TTC549 (cell line): ENCODE measurements around the gene DOCK8.

Experiments
- FAIRE-seq: peaks from 2 replicates; lab custom pipeline; 2012; peaks lifted over from hg19 to GRCh38; lab: Jason Lieb, UNC

The DOCK8 gene

DNA sequence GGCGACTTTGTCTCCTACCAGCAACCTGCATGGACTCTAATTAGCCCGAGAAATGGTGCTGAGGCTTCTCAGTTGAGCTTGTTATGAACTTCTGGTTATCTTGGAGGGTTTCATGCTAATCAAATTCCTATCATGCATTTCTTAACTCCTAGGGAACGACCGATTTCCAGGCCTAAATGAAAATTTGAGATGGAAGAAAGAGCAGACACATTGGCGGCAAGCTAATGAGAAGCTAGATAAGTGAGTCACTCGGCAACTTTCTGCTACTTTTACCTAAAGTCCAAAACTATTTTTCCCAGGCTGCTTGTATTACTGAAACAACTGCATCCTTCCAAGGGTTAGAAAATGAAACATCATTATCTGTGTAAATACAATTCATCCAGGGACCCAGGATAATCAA lies 207.2 kb downstream of the DOCK8 start:
- FAIRE-seq, result no peak

DNA sequence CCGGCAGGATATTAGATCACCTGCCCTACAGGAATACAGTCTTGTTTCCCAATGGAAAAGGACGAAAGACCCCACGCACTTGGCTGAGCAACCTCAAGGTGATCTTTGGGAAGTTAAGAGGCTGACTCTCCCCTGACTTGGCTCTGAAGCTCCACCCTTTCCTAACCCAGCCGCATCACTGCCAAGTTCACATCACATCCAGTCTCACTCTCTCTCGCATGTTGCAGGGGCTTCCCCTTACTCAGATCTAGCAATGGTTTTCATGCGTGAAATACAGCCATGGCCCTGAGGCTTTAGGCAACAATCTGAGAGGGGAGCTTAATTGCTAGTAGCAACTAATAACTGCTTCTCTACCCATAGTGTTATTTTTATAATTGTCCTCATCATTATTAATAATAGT lies 211.6 kb downstream of the DOCK8 start:
- FAIRE-seq, result no peak

DNA sequence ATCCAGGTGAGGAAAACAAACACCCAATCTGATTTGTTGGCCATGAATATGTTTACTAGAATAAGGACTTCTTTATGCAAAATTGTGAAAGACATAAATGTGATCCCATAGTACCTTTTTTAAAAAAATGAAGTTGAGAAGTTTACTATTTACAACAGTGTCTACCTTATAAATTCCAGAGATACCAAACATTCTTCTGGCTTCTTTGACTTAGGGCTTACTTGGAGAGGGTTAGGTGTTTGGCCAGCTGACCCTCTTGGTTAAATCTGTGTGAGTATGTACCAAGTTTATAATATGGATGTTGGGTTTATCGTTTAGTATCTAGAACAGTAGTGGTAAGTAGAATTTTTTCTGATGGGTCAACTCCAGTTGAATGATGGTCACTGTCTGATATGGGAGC lies 212.3 kb downstream of the DOCK8 start:
- FAIRE-seq, result no peak

DNA sequence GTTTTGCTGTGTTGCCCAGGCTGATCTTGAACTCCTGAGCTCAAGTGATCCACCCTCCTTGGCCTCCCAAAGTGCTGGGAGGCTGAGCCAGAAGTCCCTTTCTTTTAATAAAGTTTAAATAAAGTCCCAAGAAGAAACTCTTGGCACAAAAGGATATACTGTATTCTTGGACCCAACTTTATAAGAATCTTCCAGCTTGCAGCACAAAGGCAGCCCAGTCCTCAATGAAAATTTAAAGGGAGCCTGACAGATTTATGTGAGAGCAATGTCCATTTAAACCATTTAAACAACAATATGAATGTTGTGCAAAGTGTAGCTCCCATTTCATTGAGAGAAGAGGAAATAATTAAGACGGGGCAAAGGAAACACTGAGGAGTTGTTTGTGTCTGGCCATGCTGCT lies 217.0 kb downstream of the DOCK8 start:
- no peak for FAIRE-seq

DNA sequence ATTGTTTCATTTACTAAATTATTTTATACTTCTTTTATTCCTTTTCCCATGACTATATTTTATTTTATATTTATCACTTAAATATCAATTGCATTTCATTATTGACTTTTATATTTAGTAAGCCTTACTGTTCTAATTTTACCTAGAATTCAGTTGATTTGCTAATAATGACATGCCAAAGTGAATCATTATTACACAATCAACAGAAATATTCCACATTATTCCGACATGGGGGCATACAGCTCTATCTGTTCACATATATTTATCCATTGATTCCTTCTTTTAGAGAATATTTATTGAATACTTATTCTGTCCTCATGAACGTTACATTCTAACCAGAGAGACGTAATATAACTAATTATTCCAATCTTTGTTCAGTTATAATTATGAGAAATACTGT lies 221.8 kb downstream of the DOCK8 start:
- no peak for FAIRE-seq

DNA sequence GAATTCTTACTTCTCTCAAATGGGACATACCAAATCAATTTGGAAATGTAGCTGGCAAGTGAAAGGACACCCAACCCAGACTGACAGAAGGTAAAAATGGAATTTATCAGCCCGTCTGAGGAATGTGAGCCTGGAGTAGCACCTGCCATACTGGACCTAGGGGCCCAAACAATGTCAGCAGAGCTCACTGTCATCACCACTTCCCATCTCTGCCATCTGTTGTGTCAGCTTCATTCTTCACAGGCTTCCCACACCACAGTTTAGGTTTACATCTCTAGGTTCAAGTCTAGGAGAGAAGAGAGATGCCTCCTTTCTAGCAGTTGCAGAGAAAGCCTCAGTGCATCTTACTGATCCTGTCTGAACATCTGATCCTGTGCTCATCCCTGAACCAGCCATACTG lies 222.4 kb downstream of the DOCK8 start:
- no peak for FAIRE-seq

DNA sequence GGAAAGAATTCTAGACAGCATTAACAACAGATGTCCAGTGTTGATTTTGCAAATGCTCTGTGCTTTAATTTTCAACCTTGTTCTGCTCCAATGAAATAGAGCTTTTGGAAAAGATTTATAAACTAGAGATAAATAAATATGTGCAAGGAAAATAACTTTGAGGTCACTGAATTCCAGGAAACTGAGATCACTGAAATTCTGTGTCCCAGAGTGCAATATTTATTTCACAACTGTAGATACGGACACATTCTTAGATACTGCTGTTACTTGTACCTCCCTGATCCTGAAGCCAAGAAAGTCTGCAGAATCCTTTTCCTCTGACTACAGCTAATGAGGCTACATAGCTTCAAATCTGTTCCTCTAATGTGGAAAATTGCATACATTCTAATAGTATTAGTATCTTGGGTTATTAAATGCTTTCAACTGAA lies 222.9 kb downstream of the DOCK8 start:
- no peak for FAIRE-seq

DNA sequence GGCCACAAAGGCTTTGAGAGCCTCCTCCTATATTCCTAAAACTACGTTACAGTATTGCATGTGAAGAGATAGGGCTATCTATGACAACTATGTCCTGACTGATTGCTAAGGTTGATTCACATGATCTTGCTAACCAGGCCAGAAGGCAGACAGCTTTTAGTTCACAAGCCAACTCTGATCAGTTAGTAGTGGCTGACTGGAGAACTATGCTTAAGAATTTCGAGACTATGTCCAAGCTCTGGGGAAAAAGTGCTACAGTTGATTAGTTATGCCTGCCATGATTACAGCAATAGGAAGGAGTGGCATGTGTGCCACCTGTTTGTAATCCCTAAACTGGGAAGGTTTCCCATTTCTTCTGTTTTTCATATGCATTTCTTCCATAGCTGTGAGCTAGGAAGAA lies 223.4 kb downstream of the DOCK8 start:
- no peak for FAIRE-seq

DNA sequence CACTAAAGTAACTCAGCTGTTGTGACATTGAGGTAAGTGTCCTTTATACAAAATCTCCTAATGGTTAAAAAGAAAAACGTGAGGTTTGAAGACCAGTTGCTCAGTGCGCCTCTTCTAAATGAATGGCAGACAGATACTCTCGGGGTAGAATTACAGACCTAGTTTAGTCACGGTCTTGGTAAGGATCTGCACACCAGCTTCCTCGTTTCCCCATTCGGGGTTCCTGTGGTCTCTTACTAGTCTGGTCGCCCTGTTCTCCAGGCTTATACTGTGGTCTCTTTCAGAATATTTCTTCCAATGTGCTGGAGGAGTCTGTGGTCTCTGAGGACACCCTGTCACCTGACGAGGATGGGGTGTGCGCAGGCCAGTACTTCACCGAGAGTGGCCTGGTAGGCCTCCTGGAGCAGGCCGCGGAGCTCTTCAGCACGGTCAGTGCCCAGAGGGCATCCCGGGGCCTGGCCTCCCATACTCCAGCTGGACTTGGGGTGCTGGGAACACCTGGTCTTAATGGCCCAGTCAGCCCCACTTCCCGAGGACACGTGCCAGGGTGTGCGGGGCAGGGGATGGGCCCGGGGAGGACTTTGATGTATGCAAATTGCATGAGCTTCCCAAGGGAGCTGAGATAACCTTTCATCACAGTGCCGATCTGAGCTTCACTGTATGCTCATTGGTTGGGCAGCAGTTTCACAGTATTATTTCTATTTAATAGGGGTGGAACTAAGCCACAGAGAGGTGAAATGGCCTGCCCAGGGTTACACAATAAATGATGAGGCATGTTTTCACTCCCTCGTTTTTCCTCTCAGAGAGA lies 224.5 kb downstream of the DOCK8 start:
- no peak for FAIRE-seq

DNA sequence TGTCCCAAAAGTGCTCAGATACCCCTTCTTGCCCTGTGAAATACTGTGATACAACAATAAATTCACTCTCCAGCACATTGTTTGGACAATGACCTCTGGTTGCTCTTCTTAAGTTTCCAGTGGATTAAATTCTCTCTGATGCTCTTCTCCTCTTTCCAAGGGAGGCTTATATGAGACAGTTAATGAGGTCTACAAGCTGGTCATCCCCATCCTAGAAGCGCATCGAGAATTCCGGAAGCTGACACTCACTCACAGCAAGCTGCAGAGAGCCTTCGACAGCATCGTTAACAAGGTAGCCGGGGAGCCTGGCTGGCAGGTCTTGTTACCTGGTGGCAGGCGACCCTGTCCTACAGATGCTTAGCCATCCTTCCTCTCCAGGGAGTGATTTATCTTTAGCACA lies 226.5 kb downstream of the DOCK8 start:
- no peak for FAIRE-seq

DNA sequence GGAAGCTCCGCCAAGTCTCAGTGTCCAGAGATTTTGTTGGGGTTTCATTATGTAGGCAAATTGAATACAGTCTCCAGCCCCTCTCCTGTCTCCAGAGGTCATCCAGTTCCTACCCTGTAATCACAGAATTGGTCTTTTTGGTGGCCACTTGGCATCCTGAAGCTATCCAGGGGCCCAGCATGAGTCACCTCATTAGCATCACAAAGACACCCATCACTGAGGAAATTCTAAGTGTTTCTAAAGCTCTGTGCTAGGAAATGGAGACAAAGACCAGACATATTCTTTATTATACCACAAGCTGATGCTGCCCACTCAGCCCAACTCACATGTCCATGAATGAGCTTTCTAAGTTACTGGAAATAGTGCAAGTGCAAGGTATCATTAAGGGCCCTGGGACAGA lies 229.9 kb downstream of the DOCK8 start:
- FAIRE-seq, result no peak

DNA sequence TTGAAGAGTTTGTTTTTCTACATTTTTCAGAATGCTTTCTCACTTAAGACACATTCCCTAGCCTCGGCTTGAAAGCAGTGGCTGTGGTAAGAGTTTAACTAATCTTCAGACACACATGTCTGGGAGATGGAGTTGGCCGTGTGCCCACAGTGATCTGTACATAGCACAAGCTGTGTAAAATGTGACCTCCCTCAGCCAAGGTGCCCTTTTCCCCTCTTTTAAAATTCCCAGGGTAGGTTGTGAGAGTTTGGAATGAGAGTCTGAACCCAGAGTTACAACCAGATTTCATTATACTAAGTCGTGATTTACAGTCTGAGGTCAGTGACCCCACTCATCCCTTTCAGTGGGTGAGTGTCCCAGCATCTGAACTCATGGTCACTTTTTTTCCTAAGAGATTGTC lies 230.4 kb downstream of the DOCK8 start:
- no peak for FAIRE-seq

DNA sequence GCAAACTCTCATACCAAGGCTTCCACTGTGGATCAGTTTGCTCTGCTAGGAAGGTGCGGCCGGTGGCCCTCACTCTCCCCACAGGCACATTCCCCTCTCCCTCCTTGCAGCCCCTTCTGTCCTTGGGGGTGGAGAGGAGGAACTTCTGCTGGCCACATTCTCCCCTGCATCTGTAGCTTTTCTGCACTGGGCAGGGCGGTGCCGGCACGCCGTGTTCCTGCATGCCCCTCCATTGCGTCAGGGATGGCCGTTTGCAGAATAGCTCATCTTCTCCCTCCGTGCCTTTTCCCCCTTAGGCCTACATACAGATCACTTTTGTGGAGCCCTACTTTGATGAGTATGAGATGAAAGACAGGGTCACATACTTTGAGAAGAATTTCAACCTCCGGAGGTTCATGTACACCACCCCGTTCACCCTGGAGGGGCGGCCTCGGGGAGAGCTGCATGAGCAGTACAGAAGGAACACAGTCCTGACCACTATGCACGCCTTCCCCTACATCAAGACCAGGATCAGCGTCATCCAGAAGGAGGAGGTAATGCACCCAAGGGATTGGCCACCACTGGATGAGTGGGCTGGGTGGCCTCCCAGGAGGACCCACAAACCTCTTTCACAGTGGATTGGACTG lies 231.5 kb downstream of the DOCK8 start:
- no peak for FAIRE-seq

DNA sequence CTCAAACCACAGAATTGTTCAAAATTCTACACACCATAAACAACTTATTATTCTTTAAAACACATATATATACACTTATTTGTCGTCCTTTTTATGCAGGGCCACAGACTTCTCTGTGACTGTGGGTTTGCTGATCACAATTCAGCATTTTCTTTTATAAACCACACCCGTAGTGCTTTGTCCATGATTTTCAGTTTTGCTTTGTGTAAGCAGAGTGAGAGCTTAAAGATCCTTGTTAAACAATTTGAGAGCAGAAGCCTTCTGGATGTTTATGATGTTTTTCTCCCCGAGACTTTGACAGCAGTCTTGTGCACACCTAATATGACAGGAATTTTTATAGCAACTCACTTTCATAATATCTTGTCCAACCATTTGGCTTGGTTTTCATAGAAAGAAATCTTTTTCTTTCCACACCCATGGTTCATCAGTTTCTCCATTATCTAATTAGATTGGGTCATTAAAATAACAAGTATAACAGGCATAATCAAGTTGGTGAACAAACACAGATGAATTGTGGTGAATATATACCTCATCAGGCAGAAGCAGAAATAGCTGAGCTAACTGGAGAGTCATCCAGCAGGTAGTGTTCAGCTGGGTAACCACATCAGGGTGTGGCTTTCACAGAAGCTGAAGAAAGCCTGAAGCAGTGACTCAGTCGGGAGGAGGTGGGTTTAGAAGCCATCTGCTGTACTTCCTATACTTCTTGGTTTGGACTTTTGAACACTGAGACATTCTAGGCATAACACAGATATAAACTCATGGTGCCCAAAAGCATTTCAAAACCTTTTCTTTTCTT lies 232.8 kb downstream of the DOCK8 start:
- no peak for FAIRE-seq

DNA sequence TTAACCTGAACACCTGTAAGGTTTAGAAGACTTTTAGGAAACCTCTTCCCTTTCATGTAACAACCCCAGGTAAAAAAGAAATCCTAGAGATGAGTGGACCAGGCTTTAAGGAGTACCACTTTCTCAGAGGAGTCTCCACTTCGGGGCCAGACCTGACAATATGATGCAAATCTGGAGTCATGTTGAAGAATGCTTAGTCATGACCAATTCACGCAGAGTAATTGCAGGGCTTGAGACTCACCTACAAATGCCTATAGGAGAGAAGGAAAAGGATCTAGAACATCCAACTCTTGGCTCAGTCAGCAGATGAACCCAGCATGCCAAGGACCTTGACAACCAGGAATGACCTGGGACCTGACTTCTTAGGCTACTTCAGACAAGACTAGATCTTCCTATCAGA lies 235.4 kb downstream of the DOCK8 start:
- no peak for FAIRE-seq

DNA sequence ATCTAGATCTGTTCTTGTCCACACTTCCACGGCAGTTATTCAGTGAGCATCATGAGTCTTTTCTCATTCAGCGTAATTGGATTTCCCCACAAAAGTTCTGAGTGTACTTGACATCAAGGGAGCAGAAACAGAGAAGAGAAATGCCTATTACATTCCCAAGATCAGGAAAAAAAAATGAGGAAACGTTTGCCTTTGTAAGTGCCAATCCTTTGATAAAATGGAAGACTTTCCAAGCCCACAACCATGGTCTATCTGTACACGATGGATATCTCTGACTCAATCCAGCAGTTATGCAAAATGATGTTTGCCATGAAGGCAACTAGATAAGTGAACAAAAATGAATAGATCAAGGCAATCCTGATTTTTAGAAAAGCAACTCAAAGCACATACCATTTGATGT lies 235.9 kb downstream of the DOCK8 start:
- no peak for FAIRE-seq

DNA sequence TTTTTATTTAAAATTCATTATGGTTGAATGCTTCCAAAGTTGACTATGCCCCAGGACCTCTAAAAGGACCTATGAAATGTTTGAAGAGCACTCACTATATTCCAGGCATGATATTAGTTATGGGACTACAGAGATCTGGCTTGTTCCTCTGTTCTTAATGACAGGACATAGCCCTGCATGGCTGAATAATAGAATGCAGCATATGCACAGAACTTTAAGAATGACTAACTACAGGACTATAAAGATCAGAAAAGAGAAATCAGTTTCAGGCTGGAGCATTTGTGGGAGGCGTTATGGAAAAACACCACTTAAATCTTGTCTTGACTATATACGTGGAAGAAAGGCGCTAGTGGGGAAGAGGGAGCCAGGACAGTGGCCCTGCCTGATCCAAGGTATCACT lies 239.2 kb downstream of the DOCK8 start:
- FAIRE-seq, result no peak

DNA sequence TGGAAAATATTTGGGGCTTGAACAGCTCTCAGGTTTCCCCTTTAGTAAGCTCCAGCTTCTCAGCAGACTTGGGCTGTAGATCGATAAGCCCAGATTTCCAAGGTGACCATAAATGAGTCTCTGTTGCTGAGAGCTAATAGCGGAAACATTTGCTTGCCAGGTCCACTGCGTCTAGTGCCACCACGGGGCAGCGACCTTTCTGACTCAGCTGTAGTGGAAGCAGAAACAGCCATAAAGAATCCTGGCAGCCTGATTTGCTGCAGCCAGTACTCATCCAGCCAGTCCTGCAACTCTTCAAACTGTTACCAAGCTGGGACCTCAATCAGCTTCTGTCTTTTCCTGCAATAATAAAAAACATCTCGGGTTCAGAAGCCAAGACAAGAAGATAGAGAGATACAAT lies 241.7 kb downstream of the DOCK8 start:
- no peak for FAIRE-seq

DNA sequence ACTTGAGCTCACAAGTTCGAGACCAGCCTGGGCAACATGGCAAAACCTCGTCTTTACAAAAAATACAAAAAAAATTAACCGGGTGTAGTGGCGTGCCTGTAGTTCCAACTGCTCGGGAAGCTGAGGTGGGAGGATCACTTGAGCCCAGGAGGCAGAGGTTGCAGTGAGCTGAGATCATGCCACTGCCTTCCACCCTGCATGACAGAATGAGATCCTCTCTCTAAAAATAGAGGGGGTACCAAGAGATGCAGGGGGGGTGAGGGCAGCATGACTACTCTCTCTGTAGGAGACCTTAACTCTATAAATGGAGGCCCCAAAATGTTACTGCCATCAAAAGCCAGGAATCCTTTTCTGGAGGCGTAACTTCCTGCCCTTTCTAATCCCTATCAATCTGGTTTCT lies 243.9 kb downstream of the DOCK8 start:
- no peak for FAIRE-seq

DNA sequence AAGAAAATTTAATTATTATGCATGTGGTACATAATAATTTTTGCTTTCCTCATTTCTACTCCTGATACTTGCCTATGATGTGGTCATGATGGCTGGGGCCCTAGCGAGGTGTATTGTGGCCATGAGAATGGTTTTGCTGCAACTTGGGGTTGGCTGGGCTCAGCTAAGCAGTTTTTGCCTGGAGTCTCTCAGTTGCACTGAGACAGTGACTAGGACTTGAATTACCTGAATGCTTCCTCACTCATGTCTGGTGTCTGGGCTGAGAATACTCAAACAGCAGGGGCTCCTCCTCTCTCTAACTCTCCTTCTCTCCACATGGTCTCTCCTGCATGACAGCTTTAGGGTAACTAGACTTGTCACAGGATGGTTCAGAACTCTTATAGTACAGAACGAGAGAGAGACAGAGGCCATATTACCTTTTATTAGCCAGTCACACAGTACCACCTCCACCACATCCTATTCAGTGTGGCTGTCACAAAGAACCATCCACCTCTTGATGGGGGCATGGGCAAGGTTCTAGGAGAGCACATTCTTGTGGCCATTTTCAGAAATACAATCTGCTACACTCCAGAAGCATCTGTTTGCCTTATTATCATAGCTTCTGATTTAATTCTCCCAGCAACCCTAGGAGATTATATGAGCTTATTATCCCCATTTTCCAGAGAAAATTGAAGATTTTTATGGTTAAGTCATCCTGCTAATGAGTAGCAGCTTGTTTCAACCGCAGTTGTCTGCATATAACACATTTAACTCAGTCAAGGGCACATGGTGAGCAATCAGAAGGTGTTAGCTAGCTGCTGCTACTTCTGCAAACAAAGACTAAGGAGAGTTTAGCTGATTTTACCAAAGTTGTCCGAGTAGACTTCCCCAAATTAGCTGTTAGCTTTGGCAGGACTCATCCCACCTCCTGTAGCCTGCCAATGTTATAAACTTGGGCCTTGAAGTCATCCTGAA lies 245.1 kb downstream of the DOCK8 start:
- FAIRE-seq, result no peak

DNA sequence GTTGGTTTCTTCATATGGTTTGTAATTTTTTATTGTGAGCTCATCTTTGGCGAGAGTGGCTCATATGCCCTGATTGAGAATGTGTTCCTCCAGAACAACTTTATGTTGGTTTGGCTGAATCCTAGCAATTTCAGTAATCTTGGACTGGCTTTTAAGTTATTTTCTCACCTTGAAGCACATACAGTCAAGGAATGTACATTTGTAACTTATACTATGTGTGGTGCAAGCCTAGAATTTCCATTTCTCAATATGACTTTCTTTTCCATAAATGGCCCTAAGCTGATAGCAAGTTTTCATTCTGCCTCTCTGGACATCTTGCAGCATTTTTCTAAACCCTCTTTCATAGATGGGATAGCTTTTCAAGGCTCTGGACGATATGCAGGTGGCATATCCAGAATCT lies 247.5 kb downstream of the DOCK8 start:
- no peak for FAIRE-seq

DNA sequence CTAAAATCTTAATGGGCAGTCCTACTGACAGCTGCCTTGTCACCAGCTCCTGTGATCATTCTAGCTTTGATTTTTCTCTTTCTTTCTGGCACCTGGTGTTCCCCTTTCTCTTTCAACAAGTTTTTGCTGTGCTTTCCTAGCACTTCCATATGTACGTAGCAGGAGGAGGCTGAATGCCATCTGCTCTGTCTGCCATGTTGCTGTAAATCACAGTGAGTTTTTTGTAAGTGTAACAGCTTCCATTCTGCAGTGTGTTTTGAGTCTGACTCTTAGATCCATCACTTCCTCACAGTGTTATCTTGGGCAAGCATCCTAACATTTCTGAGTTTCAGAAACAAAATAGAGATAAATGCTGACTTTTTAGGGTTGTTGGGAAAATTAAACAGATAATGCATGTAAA lies 247.9 kb downstream of the DOCK8 start:
- FAIRE-seq, result no peak
